ENCODE results near the gene IMPACT.

Gene IMPACT

GRCh38 chr18:24485681-24486080 is 59.2 kb downstream of the IMPACT start:
- DNase-seq = no peak

- no peak for DNase-seq
Measured at GRCh38 chr18:24486684-24487083, 60.2 kb downstream of the IMPACT start.

- DNase-seq = no peak
Measured at GRCh38 chr18:24488824-24489493, 62.5 kb downstream of the IMPACT start.

- DNase-seq = no peak
Measured at GRCh38 chr18:24490539-24490938, 64.1 kb downstream of the IMPACT start.

- DNase-seq = no peak
Measured at GRCh38 chr18:24491927-24492834, 65.7 kb downstream of the IMPACT start.

GRCh38 chr18:24494586-24494985 is 68.1 kb downstream of the IMPACT start:
- no peak for DNase-seq

GRCh38 chr18:24497031-24497754 is 70.7 kb downstream of the IMPACT start:
- DNase-seq = no peak

GRCh38 chr18:24499814-24500213 is 73.3 kb downstream of the IMPACT start:
- no peak for DNase-seq

GRCh38 chr18:24500217-24500616 is 73.7 kb downstream of the IMPACT start:
- DNase-seq = no peak

GRCh38 chr18:24500766-24501165 is 74.3 kb downstream of the IMPACT start:
- DNase-seq = no peak

- peak; percentile 27 for DNase-seq
Measured at GRCh38 chr18:24502667-24503523, 76.4 kb downstream of the IMPACT start.
